HepG2 (cell line): ENCODE results near the gene HDAC4. TPM values are rescaled to one million over a fixed set of nuclear protein-coding genes. Genes with fewer than 3 reads are reported as not detected.
A peak's percentile ranks its signal among the peaks of the same experiment; 100 is the strongest.

Experiments used
- AGO1 ChIP-seq: fragments of 200-400 bp; formaldehyde crosslinking; IDR thresholded peaks from 2 replicates; pipeline ENCODE4 v1.6.1; 2017; ENCODE audit warnings: mild to moderate bottlenecking, low read depth, low read length, moderate library complexity; ENCODE audit not compliant: poor library complexity, severe bottlenecking
- CCAR2 ChIP-seq: fragments of 200-400 bp; formaldehyde crosslinking; optimal IDR thresholded peaks from 2 replicates; pipeline ENCODE3; 2018; ENCODE audit warnings: low read depth, mild to moderate bottlenecking, low read length, moderate library complexity
- DMTF1 ChIP-seq: sonication (generic); formaldehyde crosslinking; IDR thresholded peaks from 2 replicates; pipeline ENCODE4 v1.4.0; 2020; ENCODE audit warnings: mild to moderate bottlenecking, missing genetic modification reagents
- FOXO1 ChIP-seq: sonication (generic); formaldehyde crosslinking; IDR thresholded peaks from 2 replicates; pipeline ENCODE4 v1.4.0; 2020; ENCODE audit warnings: missing genetic modification reagents
- FOXP1 ChIP-seq, 2 experiments: fragments of 450-650 bp in 1 of 2; IDR thresholded peaks; 2 replicates each; pipeline ENCODE4 v1.6.1; 2017 to 2018; ENCODE audit warnings: antibody characterized with exemption in 1 of 2
- HNF4A ChIP-seq: sonication (generic); formaldehyde crosslinking; IDR thresholded peaks from 2 replicates; pipeline ENCODE4 v1.4.0; 2020; ENCODE audit warnings: missing genetic modification reagents
- HNF4G ChIP-seq, 2 experiments: sonication (generic) in 1 of 2; formaldehyde crosslinking in 1 of 2; IDR thresholded peaks; 2 replicates each; pipeline versions ENCODE4 v1.4.0 to v1.6.1; 2011 to 2020; ENCODE audit warnings: borderline replicate concordance in 2 of 2, low read depth in 2 of 2, mild to moderate bottlenecking in 2 of 2, low read length in 1 of 2, missing genetic modification reagents in 1 of 2, moderate library complexity in 1 of 2
- HNRNPH1 ChIP-seq: fragments of 200-400 bp; formaldehyde crosslinking; optimal IDR thresholded peaks from 2 replicates; pipeline ENCODE3; 2017; ENCODE audit warnings: mild to moderate bottlenecking, low read depth, low read length
- ISX ChIP-seq: sonication (generic); formaldehyde crosslinking; conservative IDR thresholded peaks from 2 replicates; pipeline ENCODE4 v1.5.0; 2020; ENCODE audit warnings: missing genetic modification reagents
- MIER3 ChIP-seq: IDR thresholded peaks from 2 replicates; pipeline ENCODE4 v1.6.1; 2016; ENCODE audit warnings: missing compliant biosample characterization, borderline replicate concordance
- MYNN ChIP-seq: sonication (generic); formaldehyde crosslinking; IDR thresholded peaks from 2 replicates; pipeline ENCODE4 v1.4.0; 2020; ENCODE audit warnings: mild to moderate bottlenecking, low read depth, missing genetic modification reagents
- PBX2 ChIP-seq: IDR thresholded peaks from 2 replicates; pipeline ENCODE4 v1.6.1; 2016; ENCODE audit warnings: control low read depth
- PHF21A ChIP-seq: sonication (generic); formaldehyde crosslinking; IDR thresholded peaks from 2 replicates; pipeline ENCODE4 v1.5.0; 2020; ENCODE audit warnings: mild to moderate bottlenecking, missing genetic modification reagents
- SAP130 ChIP-seq: IDR thresholded peaks from 2 replicates; pipeline ENCODE4 v1.6.1; 2016; ENCODE audit warnings: low read depth
- TBX2 ChIP-seq: sonication (generic); formaldehyde crosslinking; IDR thresholded peaks from 2 replicates; pipeline ENCODE4 v1.5.0; 2020; ENCODE audit warnings: missing genetic modification reagents, mild to moderate bottlenecking, borderline replicate concordance
- ZFP62 ChIP-seq: sonication (generic); formaldehyde crosslinking; IDR thresholded peaks from 2 replicates; pipeline ENCODE4 v1.4.0; 2020; ENCODE audit warnings: missing genetic modification reagents
- ZNF350 ChIP-seq: sonication (generic); formaldehyde crosslinking; IDR thresholded peaks from 2 replicates; pipeline ENCODE4 v1.4.0; 2020; ENCODE audit warnings: mild to moderate bottlenecking, low read depth, missing genetic modification reagents, borderline replicate concordance
- ZNF746 ChIP-seq: sonication (generic); formaldehyde crosslinking; IDR thresholded peaks from 2 replicates; pipeline ENCODE4 v1.8.0; 2022; ENCODE audit warnings: mild to moderate bottlenecking, missing genetic modification reagents
- polyA plus RNA-seq, 8 experiments: library from polyadenylated mRNA; depleted of rRNA in 3 of 8; stranded (reverse) in 7 of 8; unstranded in 1 of 8; fragments of >200 nt; fragmentation: Illumina TruSeq in 4 of 8; extraction: Trizol in 4 of 8; gene quantifications; 2 replicates each; pipeline versions ENCODE4 v1.2.1 to v1.2.3, GENCODE V29; 2011 to 2016; ENCODE audit warnings: low read depth in 4 of 8, missing spikeins in 1 of 8, mixed read lengths in 1 of 8; ENCODE audit not compliant: insufficient read depth in 1 of 8
- total RNA-seq, 5 experiments: library from RNA; depleted of rRNA; stranded (reverse); fragments of >200 nt; fragmentation: Illumina TruSeq; extraction: Trizol; gene quantifications; 2 replicates each; pipeline ENCODE4 v1.2.3, GENCODE V29; 2016; ENCODE audit warnings: low read depth in 1 of 5
- TF ChIP-seq, protein P1 (sequence below): fragments of 450-650 bp; IDR thresholded peaks from 2 replicates; pipeline ENCODE4 v1.6.1; 2017
- TF ChIP-seq, protein P2 (sequence below): sonication (generic); formaldehyde crosslinking; IDR thresholded peaks from 2 replicates; pipeline ENCODE4 v1.8.1; 2023; ENCODE audit warnings: mild to moderate bottlenecking, missing genetic modification reagents
- TF ChIP-seq, protein P3 (sequence below): IDR thresholded peaks from 2 replicates; pipeline ENCODE4 v1.6.1; 2012; ENCODE audit warnings: low read depth, low read length, improper control_type of control experiment

HDAC4 gene
- total and polyA plus RNA-seq, 2 of the 13 experiments (the other 11 are each of a cell fraction or from before 2014, with no cell fraction given), result 10.1 to 11.5 TPM

DNA sequence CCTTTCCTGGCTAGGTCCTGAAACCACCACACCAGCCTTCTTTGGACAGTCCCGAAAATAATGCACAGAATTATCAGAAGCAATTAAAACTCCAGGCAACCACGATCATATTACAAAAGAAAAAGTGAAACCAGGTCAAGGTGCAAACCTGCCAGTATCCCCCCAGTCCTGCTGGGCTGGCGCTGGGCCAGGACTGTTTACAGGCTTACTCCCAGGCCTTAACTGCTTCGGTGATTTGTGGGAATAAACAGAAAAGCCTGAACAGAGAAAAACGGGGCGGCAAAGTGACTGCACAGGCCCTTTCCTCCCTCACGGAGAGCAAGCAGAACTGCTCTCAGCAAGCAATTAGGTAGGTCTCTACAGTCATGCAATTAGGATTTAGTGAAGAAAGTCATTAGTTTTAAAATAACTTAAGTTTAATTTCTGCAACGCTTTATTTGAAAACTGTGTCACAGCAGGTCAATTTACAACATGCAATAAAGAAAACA is 1.3 kb downstream of the HDAC4 start (continued):
- TF ChIP-seq, protein P1, sequence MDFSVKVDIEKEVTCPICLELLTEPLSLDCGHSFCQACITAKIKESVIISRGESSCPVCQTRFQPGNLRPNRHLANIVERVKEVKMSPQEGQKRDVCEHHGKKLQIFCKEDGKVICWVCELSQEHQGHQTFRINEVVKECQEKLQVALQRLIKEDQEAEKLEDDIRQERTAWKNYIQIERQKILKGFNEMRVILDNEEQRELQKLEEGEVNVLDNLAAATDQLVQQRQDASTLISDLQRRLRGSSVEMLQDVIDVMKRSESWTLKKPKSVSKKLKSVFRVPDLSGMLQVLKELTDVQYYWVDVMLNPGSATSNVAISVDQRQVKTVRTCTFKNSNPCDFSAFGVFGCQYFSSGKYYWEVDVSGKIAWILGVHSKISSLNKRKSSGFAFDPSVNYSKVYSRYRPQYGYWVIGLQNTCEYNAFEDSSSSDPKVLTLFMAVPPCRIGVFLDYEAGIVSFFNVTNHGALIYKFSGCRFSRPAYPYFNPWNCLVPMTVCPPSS, result no peak
- TF ChIP-seq AGO1 (no peak), ZNF746 (CRISPR knock-in tag) (no peak), CCAR2 (no peak), HNRNPH1 (no peak), ZFP62 (CRISPR knock-in tag) (no peak), PHF21A (peak; percentile 52), FOXO1 (CRISPR knock-in tag) (peak; percentile 38; the same call in 1 of the 2 replicates), TBX2 (CRISPR knock-in tag) (peak; percentile 48; the same call in 1 of the 2 replicates), ISX (CRISPR knock-in tag) (no peak), SAP130 (CRISPR knock-in tag) (0 out of 2 replicates have a peak, but pooled peaks have one; percentile 6), PBX2 (CRISPR knock-in tag) (no peak), FOXP1 (IDR thresholded peaks at IDR 0.05) (peak; percentile 69; the same call in 1 of the 2 replicates), FOXP1 (CRISPR knock-in tag; IDR thresholded peaks at IDR 0.05) (peak; percentile 84), DMTF1 (CRISPR knock-in tag) (no peak), ZNF350 (peak; percentile 23; the same call in 1 of the 2 replicates), MIER3 (CRISPR knock-in tag) (0 out of 2 replicates have a peak, but pooled peaks have one; percentile 26), HNF4A (peak; percentile 47), HNF4G (IDR thresholded peaks at IDR 0.05; ENCODE audit: borderline replicate concordance, low read depth, low read length) (0 out of 2 replicates have a peak, but pooled peaks have one; percentile 7), HNF4G (CRISPR knock-in tag; IDR thresholded peaks at IDR 0.05; ENCODE audit: borderline replicate concordance, low read depth) (no peak), MYNN (CRISPR knock-in tag) (no peak)
- TF ChIP-seq, protein P2, sequence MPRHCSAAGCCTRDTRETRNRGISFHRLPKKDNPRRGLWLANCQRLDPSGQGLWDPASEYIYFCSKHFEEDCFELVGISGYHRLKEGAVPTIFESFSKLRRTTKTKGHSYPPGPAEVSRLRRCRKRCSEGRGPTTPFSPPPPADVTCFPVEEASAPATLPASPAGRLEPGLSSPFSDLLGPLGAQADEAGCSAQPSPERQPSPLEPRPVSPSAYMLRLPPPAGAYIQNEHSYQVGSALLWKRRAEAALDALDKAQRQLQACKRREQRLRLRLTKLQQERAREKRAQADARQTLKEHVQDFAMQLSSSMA, result no peak
- TF ChIP-seq, protein P3, sequence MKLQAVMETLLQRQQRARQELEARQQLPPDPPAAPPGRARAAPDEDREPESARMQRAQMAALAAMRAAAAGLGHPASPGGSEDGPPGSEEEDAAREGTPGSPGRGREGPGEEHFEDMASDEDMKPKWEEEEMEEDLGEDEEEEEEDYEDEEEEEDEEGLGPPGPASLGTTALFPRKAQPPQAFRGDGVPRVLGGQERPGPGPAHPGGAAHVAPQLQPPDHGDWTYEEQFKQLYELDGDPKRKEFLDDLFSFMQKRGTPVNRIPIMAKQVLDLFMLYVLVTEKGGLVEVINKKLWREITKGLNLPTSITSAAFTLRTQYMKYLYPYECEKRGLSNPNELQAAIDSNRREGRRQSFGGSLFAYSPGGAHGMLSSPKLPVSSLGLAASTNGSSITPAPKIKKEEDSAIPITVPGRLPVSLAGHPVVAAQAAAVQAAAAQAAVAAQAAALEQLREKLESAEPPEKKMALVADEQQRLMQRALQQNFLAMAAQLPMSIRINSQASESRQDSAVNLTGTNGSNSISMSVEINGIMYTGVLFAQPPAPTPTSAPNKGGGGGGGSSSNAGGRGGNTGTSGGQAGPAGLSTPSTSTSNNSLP, result peak; percentile 50; the same call in 1 of the 2 replicates
